GM19099 (cell line): ENCODE data around the gene WNT9A.

ENCODE experiments used
- POLR2A ChIP-seq: IDR thresholded peaks from 3 replicates; pipeline ENCODE4 v1.6.1; 2011; ENCODE audit warnings: low read depth; ENCODE audit not compliant: insufficient read length; ENCODE audit errors: extremely low read depth

Gene WNT9A

GRCh38 chr1:227951624-227952373 lies 4.1 kb upstream of the WNT9A start:
- TF ChIP-seq POLR2A = no peak

- no peak for TF ChIP-seq POLR2A
These were observed 3.1 kb upstream of the WNT9A start for GRCh38 chr1:227950735-227951346.

GRCh38 chr1:227949954-227950734 lies 2.4 kb upstream of the WNT9A start:
- TF ChIP-seq POLR2A = no peak

- TF ChIP-seq POLR2A = no peak
These were observed 1.7 kb upstream of the WNT9A start for GRCh38 chr1:227949341-227949921.

- TF ChIP-seq POLR2A = no peak
These were observed 945 bp upstream of the WNT9A start for GRCh38 chr1:227948493-227949260.

- TF ChIP-seq POLR2A = no peak
These were observed 401 bp downstream of the WNT9A start for GRCh38 chr1:227947386-227947675.

- TF ChIP-seq POLR2A = no peak
These were observed 927 bp downstream of the WNT9A start for GRCh38 chr1:227946624-227947385.

- no peak for TF ChIP-seq POLR2A
These were observed 1.7 kb downstream of the WNT9A start for GRCh38 chr1:227945891-227946623.

- no peak for TF ChIP-seq POLR2A
These were observed 2.5 kb downstream of the WNT9A start for GRCh38 chr1:227944931-227945890.

- TF ChIP-seq POLR2A = no peak
These were observed 3.4 kb downstream of the WNT9A start for GRCh38 chr1:227944090-227944930.

GRCh38 chr1:227943381-227944089 lies 4.2 kb downstream of the WNT9A start:
- TF ChIP-seq POLR2A = no peak

GRCh38 chr1:227942716-227943261 lies 4.9 kb downstream of the WNT9A start:
- no peak for TF ChIP-seq POLR2A
